H9 (cell line): ENCODE measurements around the gene CORO7. TPM values are rescaled to one million over a fixed set of nuclear protein-coding genes. Genes with fewer than 3 reads are reported as not detected.
A peak's percentile ranks its signal among the peaks of the same experiment; 100 is the strongest.

ENCODE experiments used
- DNase-seq: peaks from one replicate; pipeline ENCODE4 v3.0.0-alpha.2; 2017
- H2AFZ ChIP-seq: one replicate; pipeline ENCODE4 v1.6.1; 2013; ENCODE audit warnings: mild to moderate bottlenecking, low read length, control low read depth, moderate library complexity
- H2AK5ac ChIP-seq: 2 replicates; pipeline ENCODE4 v1.6.1; 2013; ENCODE audit warnings: low read length, control low read depth, mixed read lengths; ENCODE audit not compliant: insufficient read length
- H2BK120ac ChIP-seq: one replicate; pipeline ENCODE4 v1.6.1; 2013; ENCODE audit warnings: low read depth, mild to moderate bottlenecking, low read length, control low read depth, inconsistent platforms; ENCODE audit not compliant: poor library complexity, severe bottlenecking
- H2BK12ac ChIP-seq: 2 replicates; pipeline ENCODE4 v1.6.1; 2013; ENCODE audit warnings: low read length, control low read depth, mixed read lengths, low read depth; ENCODE audit not compliant: insufficient read length
- H2BK15ac ChIP-seq: 2 replicates; pipeline ENCODE4 v1.6.1; 2013; ENCODE audit warnings: low read depth, low read length, control low read depth
- H2BK20ac ChIP-seq: one replicate; pipeline ENCODE4 v1.6.1; 2013; ENCODE audit warnings: low read depth, mild to moderate bottlenecking, low read length, control low read depth, inconsistent platforms; ENCODE audit not compliant: poor library complexity, severe bottlenecking
- H2BK5ac ChIP-seq: 2 replicates; pipeline ENCODE4 v1.6.1; 2013; ENCODE audit warnings: low read length, control low read depth, mixed read lengths; ENCODE audit not compliant: insufficient read length
- H3K14ac ChIP-seq: 2 replicates; pipeline ENCODE4 v1.6.1; 2013; ENCODE audit warnings: low read length, control low read depth; ENCODE audit not compliant: insufficient read depth
- H3K18ac ChIP-seq: 2 replicates; pipeline ENCODE4 v1.6.1; 2013; ENCODE audit warnings: low read depth, mild to moderate bottlenecking, mixed read lengths, low read length, control low read depth; ENCODE audit not compliant: insufficient read length
- H3K23ac ChIP-seq: 2 replicates; pipeline ENCODE4 v1.6.1; 2013; ENCODE audit warnings: low read length, control low read depth, mixed read lengths, low read depth; ENCODE audit not compliant: insufficient read length
- H3K23me2 ChIP-seq: 2 replicates; pipeline ENCODE4 v1.6.1; 2013; ENCODE audit warnings: low read depth, mild to moderate bottlenecking, mixed read lengths, low read length, control low read depth; ENCODE audit not compliant: insufficient read length, poor library complexity, severe bottlenecking
- H3K27ac ChIP-seq: 2 replicates; pipeline ENCODE4 v1.5.1; 2013; ENCODE audit warnings: low read length, control low read depth, mixed read lengths, low read depth; ENCODE audit not compliant: insufficient read length
- H3K27me3 ChIP-seq: 2 replicates; pipeline ENCODE4 v1.6.1; 2013; ENCODE audit warnings: low read length, control low read depth, inconsistent platforms; ENCODE audit not compliant: insufficient read depth
- H3K4ac ChIP-seq: 2 replicates; pipeline ENCODE4 v1.6.1; 2013; ENCODE audit warnings: low read depth, mild to moderate bottlenecking, control low read depth, inconsistent platforms, low read length, moderate library complexity
- H3K4me1 ChIP-seq: 2 replicates; pipeline ENCODE4 v1.6.1; 2013; ENCODE audit warnings: low read length, control low read depth, inconsistent platforms; ENCODE audit not compliant: insufficient read depth
- H3K4me2 ChIP-seq: 2 replicates; pipeline ENCODE4 v1.6.1; 2013; ENCODE audit warnings: low read length, control low read depth, mixed read lengths; ENCODE audit not compliant: insufficient read length, insufficient read depth
- H3K56ac ChIP-seq: 2 replicates; pipeline ENCODE4 v1.6.1; 2013; ENCODE audit warnings: low read depth, mild to moderate bottlenecking, mixed read lengths, low read length, control low read depth; ENCODE audit not compliant: insufficient read length
- H3K79me1 ChIP-seq: 2 replicates; pipeline ENCODE4 v1.6.1; 2013; ENCODE audit warnings: low read depth, mild to moderate bottlenecking, moderate library complexity, low read length, control low read depth, inconsistent platforms; ENCODE audit not compliant: insufficient read depth, poor library complexity, severe bottlenecking
- H3K79me2 ChIP-seq: 2 replicates; pipeline ENCODE4 v1.6.1; 2013; ENCODE audit warnings: low read length, control low read depth, inconsistent platforms; ENCODE audit not compliant: insufficient read depth
- H3K9ac ChIP-seq: 2 replicates; pipeline ENCODE4 v1.6.1; 2013; ENCODE audit warnings: low read length, control low read depth, mixed read lengths; ENCODE audit not compliant: insufficient read length; ENCODE audit errors: extremely low read depth
- H3K9me3 ChIP-seq: one replicate; pipeline ENCODE4 v1.6.1; 2013; ENCODE audit warnings: low read depth, low read length, inconsistent platforms; ENCODE audit not compliant: control insufficient read depth
- H3T11ph ChIP-seq: one replicate; pipeline ENCODE4 v1.6.1; 2013; ENCODE audit warnings: mild to moderate bottlenecking, low read length, control low read depth, inconsistent platforms
- H4K20me1 ChIP-seq: one replicate; pipeline ENCODE4 v1.6.1; 2013; ENCODE audit not compliant: control insufficient read depth, insufficient read length, insufficient read depth
- H4K5ac ChIP-seq: 2 replicates; pipeline ENCODE4 v1.6.1; 2013; ENCODE audit warnings: low read depth, mild to moderate bottlenecking, mixed read lengths, low read length, control low read depth; ENCODE audit not compliant: insufficient read length
- H4K8ac ChIP-seq: replicated peaks from 2 replicates; pipeline ENCODE4 v1.6.1; 2013; ENCODE audit warnings: low read length, control low read depth, mixed read lengths, low read depth; ENCODE audit not compliant: insufficient read length
- H4K91ac ChIP-seq: 2 replicates; pipeline ENCODE4 v1.6.1; 2013; ENCODE audit warnings: low read depth, mild to moderate bottlenecking, moderate library complexity, mixed read lengths, low read length, control low read depth; ENCODE audit not compliant: insufficient read length
- H3K27ac Mint-ChIP-seq, 3 experiments: 2 replicates in 2 of 3; 3 replicates in 1 of 3; pipeline ENCODE4 v1.8.0; 2020 to 2021; ENCODE audit warnings: mixed read lengths in 3 of 3, mild to moderate bottlenecking in 1 of 3, moderate library complexity in 1 of 3
- H3K27me3 Mint-ChIP-seq: 2 replicates; pipeline ENCODE4 v1.8.0; 2021; ENCODE audit warnings: low read depth, mild to moderate bottlenecking, moderate library complexity, mixed read lengths
- H3K36me3 Mint-ChIP-seq, 3 experiments: 2 replicates in 2 of 3; 3 replicates in 1 of 3; pipeline ENCODE4 v1.8.0; 2020 to 2021; ENCODE audit warnings: low read depth in 3 of 3, mixed read lengths in 3 of 3; ENCODE audit not compliant: insufficient read depth in 1 of 3
- H3K4me1 Mint-ChIP-seq, 2 experiments: 2 replicates each; pipeline ENCODE4 v1.8.0; 2020; ENCODE audit warnings: mixed read lengths in 2 of 2
- H3K4me3 Mint-ChIP-seq, 2 experiments: 2 replicates in 1 of 2; 3 replicates in 1 of 2; pipeline ENCODE4 v1.8.0; 2020 to 2021; ENCODE audit warnings: mild to moderate bottlenecking in 2 of 2, mixed read lengths in 2 of 2, moderate library complexity in 1 of 2
- H3K9me3 Mint-ChIP-seq, 2 experiments: 2 replicates in 1 of 2; 3 replicates in 1 of 2; pipeline ENCODE4 v1.8.0; 2020; ENCODE audit warnings: mild to moderate bottlenecking in 2 of 2, mixed read lengths in 2 of 2, moderate library complexity in 1 of 2
- CTCF ChIP-seq: fragments of 200-600 bp; sonication (generic); conservative IDR thresholded peaks from 3 replicates; pipeline ENCODE4 v1.8.0; 2021; ENCODE audit warnings: antibody characterized with exemption, mild to moderate bottlenecking
- WGBS: extraction: QIAGEN DNeasy Blood & Tissue Kit; methylation state at CpG from one replicate; pipeline ENCODE4 v1.1.7; 2013; ENCODE audit warnings: missing lambda C conversion rate, low lambda C conversion rate, mixed read lengths; ENCODE audit not compliant: insufficient read length; ENCODE audit errors: extremely low coverage; 5-methylcytosine and 5-hydroxymethylcytosine counted together
- total RNA-seq: library from RNA; stranded (reverse); gene quantifications from 2 replicates; pipeline ENCODE4 v1.2.1, GENCODE V29; 2021

CORO7 gene
- total RNA-seq, 1 experiment from 2014 or later, result 38.4 TPM

GRCh38 chr16:4369007-4369733 is 47.2 kb downstream of the CORO7 start:
- no peaks in the 10 kb centered on the region for H3K27me3 Mint-ChIP-seq
- Histone ChIP-seq H4K5ac (no peak overlapping the region), H3K79me2 (no peaks in the 10 kb centered on the region), H3K23ac (no peak overlapping the region), H3K56ac (no peak overlapping the region), H3K79me1 (no peaks in the 10 kb centered on the region), H2BK15ac (no peak overlapping the region), H2BK5ac (no peak overlapping the region), H4K20me1 (no peaks in the 10 kb centered on the region), H2BK120ac (no peak overlapping the region), H3K23me2 (no peaks in the 10 kb centered on the region), H4K8ac (no peak overlapping the region), H3K4me1 (peaks cover 4% of the 10 kb centered on the region; the same call in 1 of the 2 replicates), H4K91ac (no peak overlapping the region), H3K9me3 (no peaks in the 10 kb centered on the region), H2BK12ac (no peak overlapping the region), H3K18ac (no peak overlapping the region), H3K9ac (no peak overlapping the region), H2AFZ (no peak overlapping the region), H2AK5ac (no peak overlapping the region), H3K14ac (no peak overlapping the region), H3K27ac (no peak overlapping the region), H2BK20ac (no peak overlapping the region), H3T11ph (no peak overlapping the region), H3K4ac (no peak overlapping the region), H3K4me2 (no peak overlapping the region), H3K27me3 (no peaks in the 10 kb centered on the region)
- no peaks in the 10 kb centered on the region for H3K9me3 Mint-ChIP-seq
- no peak overlapping the region for H3K4me3 Mint-ChIP-seq
- H3K27ac Mint-ChIP-seq, result peak overlapping the region in 1 of 3 experiments; percentile 72; a peak in 1 of 7 replicates
- no CpG with 5 or more reads among the region's 13 CpGs for WGBS
- no peak for TF ChIP-seq CTCF
- no peaks in the 10 kb centered on the region for H3K36me3 Mint-ChIP-seq
- DNase-seq, result no peak
- peaks cover 11 to 19% of the 10 kb centered on the region in 2 experiments for H3K4me1 Mint-ChIP-seq
